ENCODE results near the gene RGS11. TPM values are rescaled to one million over a fixed set of nuclear protein-coding genes. Genes with fewer than 3 reads are reported as not detected.

RGS11 gene
- total and polyA plus RNA-seq, 2 of the 4 experiments (the other 2 are of a cell fraction), result under 0.01 to 0.48 TPM

- Histone ChIP-seq H4K20me1 (ENCODE audit: insufficient read depth, low read length) (no peaks in the 10 kb centered on the region), H2AK5ac (ENCODE audit: low read depth, low read length) (no peak overlapping the region), H3K4me1 (ENCODE audit: control insufficient read depth, insufficient read depth, low read length) (no peaks in the 10 kb centered on the region), H3K4me2 (ENCODE audit: low read depth, low read length) (no peak overlapping the region), H2BK120ac (ENCODE audit: low read depth, low read length) (no peak overlapping the region), H3K56ac (ENCODE audit: extremely low read depth, insufficient read depth, low read length) (no peak overlapping the region), H2AFZ (replicated peaks; ENCODE audit: low read length, poor library complexity) (peak overlapping the region; percentile 29), H3K79me1 (ENCODE audit: low read depth in 1 of 2, low read length in 2 of 2) (no peaks in the 10 kb centered on the region), H3K9me3 (ENCODE audit: control insufficient read depth, insufficient read depth, low read length) (no peaks in the 10 kb centered on the region), H2BK15ac (ENCODE audit: low read depth, low read length) (no peak overlapping the region), H4K5ac (ENCODE audit: low read depth, low read length) (no peak overlapping the region), H2BK20ac (ENCODE audit: low read depth, low read length) (no peak overlapping the region), H4K91ac (ENCODE audit: insufficient read depth, low read depth, low read length) (no peak overlapping the region), H2AK9ac (replicated peaks; ENCODE audit: low read depth, low read length, poor library complexity) (no peak overlapping the region), H4K8ac (ENCODE audit: low read depth in 2 of 2, low read length in 2 of 2) (no peak overlapping the region), H3K4me3 (ENCODE audit: insufficient read depth, low read depth, low read length) (no peak overlapping the region), H3K27me3 (ENCODE audit: control insufficient read depth, insufficient read depth, low read length) (no peaks in the 10 kb centered on the region), H3K36me3 (ENCODE audit: control insufficient read depth, insufficient read depth, low read length) (peaks cover 38% of the 10 kb centered on the region), H3K14ac (replicated peaks; ENCODE audit: low read depth, low read length) (no peak overlapping the region), H3K9ac (ENCODE audit: low read depth, low read length) (no peak overlapping the region), H3K18ac (ENCODE audit: low read depth, low read length) (no peak overlapping the region), H3K9me1 (ENCODE audit: insufficient read depth, low read length) (peaks cover 3% of the 10 kb centered on the region), H3K4ac (ENCODE audit: low read depth, low read length) (no peak overlapping the region), H3K23ac (ENCODE audit: low read depth, low read length) (no peak overlapping the region), H2BK5ac (ENCODE audit: low read depth, low read length, poor library complexity, severe bottlenecking) (no peak overlapping the region), H3K27ac (ENCODE audit: insufficient read depth, low read length) (no peak overlapping the region)
- BruUV-seq (replicated peaks), result no TSS peak
- ChIA-PET CTCF (no interaction called here), POLR2A (ENCODE audit: unreplicated experiment) (no interaction called here)
- WGBS, 2 experiments (ENCODE audit: extremely low coverage in 2 of 2, insufficient read length in 1 of 2), result 92% methylated on average over 16 of the region's 17 CpGs; no CpG with 5 or more reads in 1 of the 2 experiments
- ATAC-seq (ENCODE audit: low read depth), result no peak
- dilution Hi-C loops (cut with HindIII; ENCODE audit: low sequenced_read_pairs, unreplicated experiment), result no loop called here
- in situ Hi-C loops (cut with MboI; ENCODE audit: low sequenced_read_pairs), result no loop called here
- no peak for TF ChIP-seq BHLHE40 (IDR thresholded peaks at IDR 0.05; ENCODE audit: low read depth, low read length)
- no peak for TF ChIP-seq FOS (IDR thresholded peaks at IDR 0.05; ENCODE audit: low read depth, low read length)
- no peak for TF ChIP-seq ELK1 (IDR thresholded peaks at IDR 0.05; ENCODE audit: borderline replicate concordance, low read depth, low read length)
- TF ChIP-seq RAD21 (IDR thresholded peaks at IDR 0.05; ENCODE audit: low read length), result no peak
- no peak for TF ChIP-seq CHD1 (IDR thresholded peaks at IDR 0.05; ENCODE audit: low read depth, low read length)
- no peak for TF ChIP-seq RFX5 (IDR thresholded peaks at IDR 0.05; ENCODE audit: low read depth, low read length)
- TF ChIP-seq MAFK (IDR thresholded peaks at IDR 0.05; ENCODE audit: low read depth, low read length), result no peak
- TF ChIP-seq CEBPB (IDR thresholded peaks at IDR 0.05; ENCODE audit: low read depth, low read length), result no peak
- DNase-seq, result no peak
- intact Hi-C loops (cut with micrococcal nuclease), result no loop called here
These were observed 11.8 kb downstream of the RGS11 start for GRCh38 chr16:263944-264343.
